Measurements from ENCODE around the gene ARID4B. TPM values are rescaled to one million over a fixed set of nuclear protein-coding genes. Genes with fewer than 3 reads are reported as not detected.

ARID4B gene
- total RNA-seq, 1 donor from 2014 or later: 15.7 TPM

DNA sequence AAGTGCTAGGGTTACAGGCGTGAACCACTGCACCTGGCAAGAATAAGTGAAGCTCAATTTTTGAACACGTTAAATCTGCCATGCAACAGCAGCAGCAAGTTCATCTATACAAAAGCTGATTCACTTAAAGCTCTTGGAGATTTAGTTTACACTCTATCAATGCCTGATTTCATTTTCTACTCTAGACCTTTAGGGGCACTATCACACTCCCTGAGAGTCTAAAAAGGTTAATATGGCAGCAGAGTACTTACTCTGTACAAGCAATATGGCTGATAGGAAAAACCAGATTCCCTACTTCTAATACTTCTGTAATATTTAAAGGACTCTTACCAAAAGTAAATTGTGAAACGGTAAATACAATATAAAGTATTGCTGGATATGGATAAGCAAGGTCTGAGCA is 171.7 kb downstream of the ARID4B start:
- Histone ChIP-seq H3K27me3 (ENCODE audit: low read depth) (no peaks in the 10 kb centered on the region), H3K27ac (replicated peaks) (no peak overlapping the region), H3K4me3 (no peak overlapping the region), H3K9me3 (replicated peaks) (no peaks in the 10 kb centered on the region), H3K4me1 (peaks cover 42% of the 10 kb centered on the region), H3K36me3 (peaks cover 81% of the 10 kb centered on the region)
- TF ChIP-seq, protein P1, sequence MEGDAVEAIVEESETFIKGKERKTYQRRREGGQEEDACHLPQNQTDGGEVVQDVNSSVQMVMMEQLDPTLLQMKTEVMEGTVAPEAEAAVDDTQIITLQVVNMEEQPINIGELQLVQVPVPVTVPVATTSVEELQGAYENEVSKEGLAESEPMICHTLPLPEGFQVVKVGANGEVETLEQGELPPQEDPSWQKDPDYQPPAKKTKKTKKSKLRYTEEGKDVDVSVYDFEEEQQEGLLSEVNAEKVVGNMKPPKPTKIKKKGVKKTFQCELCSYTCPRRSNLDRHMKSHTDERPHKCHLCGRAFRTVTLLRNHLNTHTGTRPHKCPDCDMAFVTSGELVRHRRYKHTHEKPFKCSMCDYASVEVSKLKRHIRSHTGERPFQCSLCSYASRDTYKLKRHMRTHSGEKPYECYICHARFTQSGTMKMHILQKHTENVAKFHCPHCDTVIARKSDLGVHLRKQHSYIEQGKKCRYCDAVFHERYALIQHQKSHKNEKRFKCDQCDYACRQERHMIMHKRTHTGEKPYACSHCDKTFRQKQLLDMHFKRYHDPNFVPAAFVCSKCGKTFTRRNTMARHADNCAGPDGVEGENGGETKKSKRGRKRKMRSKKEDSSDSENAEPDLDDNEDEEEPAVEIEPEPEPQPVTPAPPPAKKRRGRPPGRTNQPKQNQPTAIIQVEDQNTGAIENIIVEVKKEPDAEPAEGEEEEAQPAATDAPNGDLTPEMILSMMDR (IDR thresholded peaks at IDR 0.05; ENCODE audit: borderline replicate concordance): no peak
- intact Hi-C loops (cut with micrococcal nuclease): no loop called here
- no peak for DNase-seq

DNA sequence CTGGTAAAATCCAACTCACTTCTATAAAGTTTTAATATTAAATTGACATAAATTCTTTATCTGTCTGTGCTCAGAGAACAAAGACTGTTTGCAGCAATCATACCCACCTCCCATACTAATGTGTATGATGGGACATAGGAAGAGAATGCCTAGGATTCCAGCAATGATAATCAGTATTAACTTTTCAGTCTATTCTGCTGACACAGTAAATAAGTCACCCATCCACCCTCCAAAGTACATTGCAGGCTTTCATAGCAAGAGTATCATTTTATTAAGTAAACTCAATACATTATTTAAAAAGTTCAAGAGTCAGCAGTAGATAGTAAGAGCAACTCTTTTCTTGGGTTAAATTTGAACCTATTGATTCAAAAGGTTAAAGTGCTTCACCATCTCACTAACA is 175.7 kb downstream of the ARID4B start:
- intact Hi-C loops (cut with micrococcal nuclease): no loop called here
- DNase-seq: no peak

DNA sequence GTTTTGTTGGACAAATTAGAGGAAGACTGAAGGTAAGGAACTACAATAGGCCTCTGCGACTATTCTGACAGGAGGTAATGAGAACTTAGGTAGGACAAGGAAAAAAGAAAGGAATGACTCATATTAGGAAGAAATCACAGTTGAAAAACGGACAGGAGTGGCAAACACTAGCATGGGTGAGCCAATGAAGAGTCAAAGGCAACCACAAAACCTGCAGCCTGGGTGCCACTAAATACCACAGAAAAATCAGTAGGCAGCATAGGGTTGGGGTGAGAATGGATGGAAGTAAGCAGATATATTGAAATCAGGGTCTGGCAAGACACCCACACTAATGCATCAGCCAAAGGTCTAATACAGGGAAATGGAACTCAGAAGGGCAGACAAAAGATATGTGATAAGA is 176.9 kb downstream of the ARID4B start:
- Histone ChIP-seq H3K27me3 (ENCODE audit: low read depth) (no peaks in the 10 kb centered on the region), H3K36me3 (peaks cover 95% of the 10 kb centered on the region), H3K27ac (replicated peaks) (no peak overlapping the region), H3K9me3 (replicated peaks) (no peaks in the 10 kb centered on the region), H3K4me1 (no peaks in the 10 kb centered on the region), H3K4me3 (no peak overlapping the region)
- TF ChIP-seq, protein P1 (IDR thresholded peaks at IDR 0.05; ENCODE audit: borderline replicate concordance): no peak
- no peak for DNase-seq
- intact Hi-C loops (cut with micrococcal nuclease): no loop called here

More for the DNA sequence above, 175.7 kb downstream of the ARID4B start:
- Histone ChIP-seq H3K9me3 (replicated peaks) (no peaks in the 10 kb centered on the region), H3K36me3 (peaks cover 94% of the 10 kb centered on the region), H3K27ac (replicated peaks) (no peak overlapping the region), H3K27me3 (ENCODE audit: low read depth) (no peaks in the 10 kb centered on the region), H3K4me3 (no peak overlapping the region), H3K4me1 (peaks cover 8% of the 10 kb centered on the region)
- TF ChIP-seq, protein P1 (IDR thresholded peaks at IDR 0.05; ENCODE audit: borderline replicate concordance): no peak

DNA sequence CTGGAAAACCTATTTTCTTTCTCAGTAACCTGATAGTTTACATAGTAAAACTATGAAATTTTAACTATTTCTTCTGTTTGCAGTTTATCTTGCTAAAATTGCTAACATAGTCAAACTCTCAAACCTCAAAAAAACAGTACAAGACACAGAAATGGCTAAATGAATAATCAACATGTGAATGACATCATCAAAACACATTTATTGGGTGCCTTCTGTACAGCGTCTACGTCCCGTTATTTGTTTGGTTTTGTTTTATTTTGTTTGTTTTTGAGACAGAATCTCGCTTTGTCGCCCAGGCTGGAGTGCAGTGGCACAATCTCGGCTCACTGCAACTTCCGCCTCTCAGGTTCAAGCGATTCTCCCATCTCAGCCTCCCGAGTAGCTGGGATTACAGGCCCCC is 178.2 kb downstream of the ARID4B start:
- DNase-seq: no peak
- Histone ChIP-seq H3K4me1 (no peaks in the 10 kb centered on the region), H3K27ac (replicated peaks) (no peak overlapping the region), H3K36me3 (peaks cover 98% of the 10 kb centered on the region), H3K27me3 (ENCODE audit: low read depth) (no peaks in the 10 kb centered on the region), H3K9me3 (replicated peaks) (no peaks in the 10 kb centered on the region), H3K4me3 (no peak overlapping the region)
- intact Hi-C loops (cut with micrococcal nuclease): no loop called here
- TF ChIP-seq, protein P1 (IDR thresholded peaks at IDR 0.05; ENCODE audit: borderline replicate concordance): no peak

DNA sequence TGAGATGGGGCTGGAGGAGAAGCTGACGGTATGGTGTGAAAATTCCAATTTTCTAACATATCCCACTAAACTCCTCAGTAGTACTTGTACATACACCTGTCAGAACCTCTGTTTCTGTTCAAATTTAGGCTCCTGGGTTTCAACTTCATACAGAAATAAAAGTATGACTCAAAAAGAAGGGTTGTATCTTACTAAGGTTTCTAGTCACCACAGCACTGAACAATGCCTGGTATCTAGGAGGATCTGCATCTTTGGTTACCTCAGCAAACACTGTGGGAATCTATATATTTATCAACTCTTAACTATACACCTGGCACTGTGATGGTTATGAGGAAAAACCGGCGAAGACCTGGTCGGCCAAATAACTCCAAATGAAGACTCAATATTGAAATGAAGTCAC is 180.7 kb downstream of the ARID4B start:
- no peak for DNase-seq
- no peak overlapping the region for H3K4me3 ChIP-seq
- intact Hi-C loops (cut with micrococcal nuclease): no loop called here
- H3K9me3 ChIP-seq (replicated peaks): no peaks in the 10 kb centered on the region
- no peak overlapping the region for H3K27ac ChIP-seq (replicated peaks)
- no peaks in the 10 kb centered on the region for H3K27me3 ChIP-seq (ENCODE audit: low read depth)
- H3K36me3 ChIP-seq: peaks cover 96% of the 10 kb centered on the region
- TF ChIP-seq, protein P1 (IDR thresholded peaks at IDR 0.05; ENCODE audit: borderline replicate concordance): no peak
- H3K4me1 ChIP-seq: no peaks in the 10 kb centered on the region

DNA sequence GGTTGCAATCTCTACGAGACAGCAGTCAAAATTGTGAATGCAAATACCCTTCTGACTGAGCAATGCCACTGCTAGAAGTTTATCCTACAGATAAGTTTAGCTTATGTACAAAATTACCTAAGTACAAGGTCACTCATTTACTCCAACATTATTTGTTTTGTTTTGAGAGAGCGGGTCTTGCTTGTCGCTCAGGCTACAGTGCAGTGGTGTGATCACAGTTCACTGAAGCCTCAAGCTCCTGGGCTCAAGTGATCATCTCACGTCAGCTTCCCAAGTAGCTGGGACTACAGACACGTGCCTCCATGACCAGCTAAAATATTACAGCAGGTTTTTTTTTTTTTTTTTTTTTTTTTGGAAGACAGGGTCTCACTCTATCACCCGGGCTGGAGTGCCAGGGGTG is 182.3 kb downstream of the ARID4B start:
- no peak overlapping the region for H3K4me3 ChIP-seq
- no peaks in the 10 kb centered on the region for H3K27me3 ChIP-seq (ENCODE audit: low read depth)
- TF ChIP-seq, protein P1 (IDR thresholded peaks at IDR 0.05; ENCODE audit: borderline replicate concordance): no peak
- no peak for DNase-seq
- H3K36me3 ChIP-seq: peaks cover 95% of the 10 kb centered on the region
- no peaks in the 10 kb centered on the region for H3K9me3 ChIP-seq (replicated peaks)
- intact Hi-C loops (cut with micrococcal nuclease): no loop called here
- no peak overlapping the region for H3K27ac ChIP-seq (replicated peaks)
- H3K4me1 ChIP-seq: no peaks in the 10 kb centered on the region
